Thyroid gland (tissue), 4 donors: ENCODE data around the gene PGF. TPM values are rescaled to one million over a fixed set of nuclear protein-coding genes. Genes with fewer than 3 reads are reported as not detected.

ENCODE experiments used
- DNase-seq, 2 donors: peaks; one replicate each; pipeline ENCODE4 v3.0.0-alpha.2; 2019
- H3K27ac ChIP-seq, 3 donors: fragments of 200-600 bp; sonication (generic); 1 replicate in 2 of 3; 2 replicates in 1 of 3; pipeline ENCODE4 v1.5.1; 2016 to 2019; ENCODE audit warnings: mild to moderate bottlenecking in 1 of 3, moderate library complexity in 1 of 3
- H3K27me3 ChIP-seq: fragments of 200-600 bp; sonication (generic); one replicate; pipeline ENCODE4 v1.5.1; 2019
- H3K36me3 ChIP-seq, 2 donors: fragments of 200-600 bp; sonication (generic); one replicate each; pipeline ENCODE4 v1.5.1; 2016 to 2019
- H3K4me1 ChIP-seq, 2 donors: fragments of 200-600 bp; sonication (generic); one replicate each; pipeline ENCODE4 v1.5.1; 2017 to 2019
- H3K4me3 ChIP-seq, 3 donors: fragments of 200-600 bp; sonication (generic); replicated peaks in 1 of 3; 1 replicate in 2 of 3; 2 replicates in 1 of 3; pipeline ENCODE4 v1.5.1; 2016; ENCODE audit warnings: mild to moderate bottlenecking in 1 of 3
- H3K9me3 ChIP-seq: fragments of 200-600 bp; sonication (generic); one replicate; pipeline ENCODE4 v1.5.1; 2017
- CTCF ChIP-seq, 6 experiments: fragments of 200-600 bp in 3 of 6; fragments of 450-650 bp in 3 of 6; sonication (generic) in 3 of 6; IDR thresholded peaks; one replicate each; pipeline ENCODE4 v1.5.1; 2016 to 2019; ENCODE audit warnings: antibody characterized with exemption in 6 of 6, mild to moderate bottlenecking in 2 of 6, inconsistent platforms in 1 of 6, moderate library complexity in 1 of 6
- POLR2A ChIP-seq, 2 donors: fragments of 450-650 bp; IDR thresholded peaks; one replicate each; pipeline ENCODE4 v1.6.1; 2017; ENCODE audit warnings: antibody characterized with exemption in 2 of 2, mild to moderate bottlenecking in 2 of 2, moderate library complexity in 1 of 2
- WGBS, 2 donors: methylation state at CpG; one replicate each; pipeline ENCODE4 v1.1.5; 2017; 5-methylcytosine and 5-hydroxymethylcytosine counted together
- intact Hi-C: fragments of 100-400 bp; cut with DNase I; formaldehyde crosslinking; loops from one replicate; pipeline ENCODE4 v1.15.1; 2023
- total RNA-seq, 4 donors: library from RNA; depleted of rRNA; stranded (reverse); fragments of >200 nt; gene quantifications; one replicate each; pipeline ENCODE4 v1.2.3, GENCODE V29; 2016

PGF gene
- total RNA-seq, 4 donors from 2014 or later, result 34.4 to 68.8 (median 61.0) TPM

- no peak overlapping the region for H3K4me3 ChIP-seq
- H3K36me3 ChIP-seq, result peaks cover 0 to 9% of the 10 kb centered on the region in 2 donors
- no peak for TF ChIP-seq POLR2A (IDR thresholded peaks at IDR 0.05)
- TF ChIP-seq CTCF (IDR thresholded peaks at IDR 0.05), result no peak
- H3K27me3 ChIP-seq, result no peaks in the 10 kb centered on the region
- no peak overlapping the region for H3K27ac ChIP-seq
- 95 to 97% methylated on average over 2 of the region's 2 CpGs for WGBS, 2 donors
- DNase-seq, result no peak
- H3K9me3 ChIP-seq, result no peaks in the 10 kb centered on the region
- H3K4me1 ChIP-seq, result peaks cover 19 to 54% of the 10 kb centered on the region in 2 donors
- intact Hi-C loops, result no loop called here
Observed at GRCh38 chr14:74937171-74937570, 18.2 kb downstream of the PGF start.

- no peak for TF ChIP-seq CTCF (IDR thresholded peaks at IDR 0.05)
- TF ChIP-seq POLR2A (IDR thresholded peaks at IDR 0.05), result no peak
- Histone ChIP-seq H3K4me3 (no peak overlapping the region), H3K36me3 (peaks cover 0 to 5% of the 10 kb centered on the region in 2 donors), H3K9me3 (no peaks in the 10 kb centered on the region), H3K4me1 (peaks cover 20 to 53% of the 10 kb centered on the region in 2 donors), H3K27ac (no peak overlapping the region), H3K27me3 (no peaks in the 10 kb centered on the region)
- DNase-seq, result no peak
- WGBS, 2 donors, result 89 to 95% methylated on average over 8 of the region's 8 CpGs
- intact Hi-C loops, result no loop called here
Observed at GRCh38 chr14:74936731-74937130, 18.7 kb downstream of the PGF start.

GRCh38 chr14:74936151-74936550 lies 19.2 kb downstream of the PGF start:
- Histone ChIP-seq H3K27me3 (no peaks in the 10 kb centered on the region), H3K36me3 (no peaks in the 10 kb centered on the region), H3K4me3 (no peak overlapping the region), H3K4me1 (peaks cover 22 to 51% of the 10 kb centered on the region in 2 donors), H3K27ac (no peak overlapping the region), H3K9me3 (no peaks in the 10 kb centered on the region)
- 95% methylated on average over 11 of the region's 11 CpGs for WGBS, 2 donors
- no peak for DNase-seq
- intact Hi-C loops, result no loop called here
- TF ChIP-seq CTCF (IDR thresholded peaks at IDR 0.05) (no peak), POLR2A (IDR thresholded peaks at IDR 0.05) (no peak)

- H3K9me3 ChIP-seq, result no peaks in the 10 kb centered on the region
- intact Hi-C loops, result no loop called here
- TF ChIP-seq CTCF (IDR thresholded peaks at IDR 0.05), result no peak
- TF ChIP-seq POLR2A (IDR thresholded peaks at IDR 0.05), result no peak
- DNase-seq, result no peak
- H3K4me3 ChIP-seq, result no peak overlapping the region
- peaks cover 28 to 47% of the 10 kb centered on the region in 2 donors for H3K4me1 ChIP-seq
- H3K27me3 ChIP-seq, result no peaks in the 10 kb centered on the region
- peak overlapping the region in 1 of 3 donors; percentile 47 for H3K27ac ChIP-seq
- WGBS, 2 donors, result 78 to 89% methylated on average over 5 to 9 of the region's 9 CpGs
- no peaks in the 10 kb centered on the region for H3K36me3 ChIP-seq
Observed at GRCh38 chr14:74935360-74935680, 20.1 kb downstream of the PGF start.

- no peaks in the 10 kb centered on the region for H3K9me3 ChIP-seq
- peak; percentile 49 to 80 for DNase-seq
- intact Hi-C loops, result no loop called here
- peak overlapping the region in 2 of 3 donors; percentile 20 to 47 for H3K27ac ChIP-seq
- no peaks in the 10 kb centered on the region for H3K27me3 ChIP-seq
- 62 to 75% methylated on average over 21 to 26 of the region's 26 CpGs for WGBS, 2 donors
- TF ChIP-seq CTCF (IDR thresholded peaks at IDR 0.05) (no peak), POLR2A (IDR thresholded peaks at IDR 0.05) (no peak)
- H3K4me1 ChIP-seq, result peaks cover 24 to 47% of the 10 kb centered on the region in 2 donors
- no peak overlapping the region for H3K4me3 ChIP-seq
- no peaks in the 10 kb centered on the region for H3K36me3 ChIP-seq
Observed at GRCh38 chr14:74934476-74935359, 20.7 kb downstream of the PGF start.
